Upper lobe of left lung (tissue), 4 donors: ENCODE results near the gene TMPRSS9.

ENCODE experiments used
- CTCF ChIP-seq, 6 experiments: fragments of 450-650 bp in 4 of 6; fragments of 200-600 bp in 2 of 6; sonication (generic) in 2 of 6; IDR thresholded peaks; one replicate each; pipeline ENCODE4 v1.5.1; 2016 to 2019; ENCODE audit warnings: antibody characterized with exemption in 6 of 6
- EP300 ChIP-seq, 4 donors: sonication (generic); formaldehyde crosslinking; IDR thresholded peaks; one replicate each; pipeline ENCODE4 v1.5.1; 2017; ENCODE audit warnings: antibody characterized with exemption in 4 of 4, control low read depth in 2 of 4
- POLR2A ChIP-seq, 4 donors: fragments of 450-650 bp; IDR thresholded peaks; one replicate each; pipeline ENCODE4 v1.5.1; 2016 to 2017; ENCODE audit warnings: antibody characterized with exemption in 4 of 4, mild to moderate bottlenecking in 2 of 4

DNA sequence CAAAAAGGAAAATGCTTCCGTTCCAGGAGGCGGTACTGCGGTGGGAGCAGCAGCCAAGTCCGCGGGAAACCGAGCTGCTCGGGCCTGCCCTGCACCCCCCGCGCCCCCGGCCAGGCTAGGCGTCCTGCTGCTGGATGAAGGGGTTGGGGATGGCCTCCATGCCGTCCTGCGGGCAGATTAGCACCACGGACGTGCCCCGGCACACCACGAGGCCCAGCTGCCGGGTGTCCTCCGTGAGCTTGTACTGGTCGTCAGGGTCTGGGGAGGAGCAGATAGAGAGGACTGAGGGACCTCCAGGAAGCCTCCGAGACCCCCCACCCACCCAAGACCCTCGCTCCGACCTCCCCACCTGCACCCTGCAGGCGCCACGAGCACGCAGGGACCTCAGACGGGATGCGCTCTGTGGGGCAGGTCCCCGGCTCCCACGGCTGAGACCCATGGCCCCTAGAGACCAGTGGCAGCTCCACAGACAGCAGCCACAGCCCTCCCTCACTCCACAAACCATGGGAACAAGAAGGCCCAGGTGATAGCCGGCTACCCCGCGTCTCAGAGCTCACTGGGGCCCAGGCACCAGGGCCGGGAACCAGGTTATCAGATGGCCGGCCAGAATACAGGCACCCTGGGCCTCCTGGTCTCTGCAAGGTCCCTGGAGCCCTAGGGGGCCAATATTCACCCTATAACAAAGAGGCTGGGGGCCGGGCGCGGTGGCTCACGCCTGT is 38.3 kb upstream of the TMPRSS9 start:
- TF ChIP-seq CTCF (IDR thresholded peaks at IDR 0.05) (no peak), EP300 (IDR thresholded peaks at IDR 0.05) (no peak), POLR2A (IDR thresholded peaks at IDR 0.05) (no peak)
